EL (cell line): Measurements from ENCODE around the gene RBMS2.
"Not testable (repeated sequence)": the region's sequence is repeated elsewhere in the genome, so short reads cannot be mapped to it uniquely, and the experiment has no call there.

ENCODE experiments used
- DNase-seq: peaks from one replicate; pipeline ENCODE4 v3.0.0-alpha.2; 2016

The RBMS2 gene

GRCh38 chr12:56518570-56518969, 3.0 kb upstream of the RBMS2 start:
- DNase-seq = peak; percentile 75

- peak; percentile 36 for DNase-seq
Measured at GRCh38 chr12:56520048-56520447, 1.6 kb upstream of the RBMS2 start.

- DNase-seq = no peak
Measured at GRCh38 chr12:56520506-56520905, 1.1 kb upstream of the RBMS2 start.

- no peak for DNase-seq
Measured at GRCh38 chr12:56521209-56521589, 421 bp upstream of the RBMS2 start.

- peak; percentile 47 for DNase-seq
Measured at GRCh38 chr12:56522411-56523193, 982 bp downstream of the RBMS2 start.

GRCh38 chr12:56528846-56529245, 7.2 kb downstream of the RBMS2 start:
- DNase-seq = peak; percentile 25

- DNase-seq = no peak
Measured at GRCh38 chr12:56529656-56530055, 8.0 kb downstream of the RBMS2 start.

GRCh38 chr12:56530390-56531055, 8.9 kb downstream of the RBMS2 start:
- DNase-seq = no peak

GRCh38 chr12:56537546-56537945, 15.9 kb downstream of the RBMS2 start:
- no peak for DNase-seq

GRCh38 chr12:56541631-56542030, 20.0 kb downstream of the RBMS2 start:
- DNase-seq = no peak

GRCh38 chr12:56542164-56542563, 20.5 kb downstream of the RBMS2 start:
- no peak for DNase-seq

- DNase-seq = no peak
Measured at GRCh38 chr12:56545023-56545604, 23.5 kb downstream of the RBMS2 start.

GRCh38 chr12:56546680-56547079, 25.1 kb downstream of the RBMS2 start:
- DNase-seq = no peak

- DNase-seq = no peak
Measured at GRCh38 chr12:56551070-56551469, 29.4 kb downstream of the RBMS2 start.

GRCh38 chr12:56565510-56566101, 44.0 kb downstream of the RBMS2 start:
- DNase-seq = peak; percentile 30

GRCh38 chr12:56568146-56568545, 46.5 kb downstream of the RBMS2 start:
- DNase-seq = no peak

GRCh38 chr12:56571121-56571520, 49.5 kb downstream of the RBMS2 start:
- no peak for DNase-seq

- DNase-seq = no peak
Measured at GRCh38 chr12:56572288-56572687, 50.7 kb downstream of the RBMS2 start.

GRCh38 chr12:56574210-56574609, 52.6 kb downstream of the RBMS2 start:
- peak; percentile 21 for DNase-seq

GRCh38 chr12:56577248-56577647, 55.6 kb downstream of the RBMS2 start:
- not testable (repeated sequence) for DNase-seq

- no peak for DNase-seq
Measured at GRCh38 chr12:56578983-56579546, 57.4 kb downstream of the RBMS2 start.

GRCh38 chr12:56581418-56582145, 60.0 kb downstream of the RBMS2 start:
- peak; percentile 55 for DNase-seq

GRCh38 chr12:56585098-56585497, 63.5 kb downstream of the RBMS2 start:
- DNase-seq = no peak
